Upper lobe of right lung (tissue), 1 donor: Measurements from ENCODE around the gene SLC9A9. TPM values are rescaled to one million over a fixed set of nuclear protein-coding genes. Genes with fewer than 3 reads are reported as not detected.
A peak's percentile ranks its signal among the peaks of the same experiment; 100 is the strongest.

ENCODE experiments used
- ATAC-seq: fragments of 200-7000 bp; cut with Tn5 transposase; one replicate; pipeline ENCODE4 v1.9.1; 2020; ENCODE audit warnings: mild to moderate bottlenecking, moderate library complexity
- DNase-seq: peaks from one replicate; pipeline ENCODE4 v3.0.0-alpha.2; 2020
- H3K27ac ChIP-seq: fragments of 200-600 bp; one replicate; pipeline ENCODE4 v1.8.0; 2022
- H3K27me3 ChIP-seq: fragments of 200-600 bp; one replicate; pipeline ENCODE4 v1.8.0; 2022; ENCODE audit warnings: mild to moderate bottlenecking
- H3K36me3 ChIP-seq: fragments of 200-600 bp; one replicate; pipeline ENCODE4 v1.8.0; 2022
- H3K4me1 ChIP-seq: fragments of 200-600 bp; one replicate; pipeline ENCODE4 v1.8.0; 2022
- H3K4me3 ChIP-seq: fragments of 200-600 bp; one replicate; pipeline ENCODE4 v1.8.0; 2022; ENCODE audit warnings: mild to moderate bottlenecking
- H3K9me3 ChIP-seq: fragments of 200-600 bp; one replicate; pipeline ENCODE4 v1.8.0; 2022
- CTCF ChIP-seq: fragments of 200-600 bp; IDR thresholded peaks from one replicate; pipeline ENCODE4 v1.8.0; 2022; ENCODE audit warnings: antibody characterized with exemption
- intact Hi-C: fragments of 100-400 bp; cut with DNase I; formaldehyde crosslinking; loops from one replicate; pipeline ENCODE4 v1.11.0; 2022
- total RNA-seq: library from RNA; stranded (reverse); fragmentation: NEBNext Ultra II Directional; extraction: Animal tissue kit (Norgen Biotek cat#: 25700); gene quantifications from one replicate; pipeline ENCODE4 v1.2.1, GENCODE V29; 2021
- donor health status: DM: no; HTN: yes; CAD: no; lungs with severe emphysema.

Gene SLC9A9
- total RNA-seq, 1 donor from 2014 or later = 13.3 TPM

GRCh38 chr3:143410259-143410658 is 438.0 kb downstream of the SLC9A9 start:
- ATAC-seq (peak; percentile 28), DNase-seq (no peak)
- Histone ChIP-seq H3K27ac (no peak overlapping the region), H3K9me3 (no peaks in the 10 kb centered on the region), H3K36me3 (no peaks in the 10 kb centered on the region), H3K4me1 (no peaks in the 10 kb centered on the region), H3K4me3 (no peak overlapping the region), H3K27me3 (no peaks in the 10 kb centered on the region)
- TF ChIP-seq CTCF = no peak
- intact Hi-C loops = no loop called here

GRCh38 chr3:143408771-143409170 is 439.5 kb downstream of the SLC9A9 start:
- no peak for TF ChIP-seq CTCF
- H3K27me3 ChIP-seq = no peaks in the 10 kb centered on the region
- H3K36me3 ChIP-seq = no peaks in the 10 kb centered on the region
- no peak for ATAC-seq
- H3K27ac ChIP-seq = no peak overlapping the region
- H3K9me3 ChIP-seq = no peaks in the 10 kb centered on the region
- no peak for DNase-seq
- H3K4me1 ChIP-seq = no peaks in the 10 kb centered on the region
- intact Hi-C loops = no loop called here
- no peak overlapping the region for H3K4me3 ChIP-seq

GRCh38 chr3:143402602-143403001 is 445.7 kb downstream of the SLC9A9 start:
- DNase-seq = no peak
- H3K4me1 ChIP-seq = no peaks in the 10 kb centered on the region
- intact Hi-C loops = no loop called here
- no peak for TF ChIP-seq CTCF
- no peaks in the 10 kb centered on the region for H3K9me3 ChIP-seq
- no peaks in the 10 kb centered on the region for H3K36me3 ChIP-seq
- no peak overlapping the region for H3K27ac ChIP-seq
- ATAC-seq = no peak
- no peaks in the 10 kb centered on the region for H3K27me3 ChIP-seq
- no peak overlapping the region for H3K4me3 ChIP-seq

- Histone ChIP-seq H3K4me1 (no peaks in the 10 kb centered on the region), H3K36me3 (no peaks in the 10 kb centered on the region), H3K27ac (no peak overlapping the region), H3K4me3 (no peak overlapping the region), H3K27me3 (no peaks in the 10 kb centered on the region), H3K9me3 (peaks cover 3% of the 10 kb centered on the region)
- intact Hi-C loops = no loop called here
- DNase-seq (no peak), ATAC-seq (no peak)
- no peak for TF ChIP-seq CTCF
These were observed 451.5 kb downstream of the SLC9A9 start for GRCh38 chr3:143396790-143397189.

GRCh38 chr3:143389388-143389787 is 458.9 kb downstream of the SLC9A9 start:
- intact Hi-C loops = no loop called here

More at GRCh38 chr3:143389388-143389787, 458.9 kb downstream of the SLC9A9 start:
- no peaks in the 10 kb centered on the region for H3K9me3 ChIP-seq
- no peaks in the 10 kb centered on the region for H3K27me3 ChIP-seq
- H3K4me1 ChIP-seq = no peaks in the 10 kb centered on the region
- ATAC-seq = no peak
- no peak for TF ChIP-seq CTCF
- H3K36me3 ChIP-seq = no peaks in the 10 kb centered on the region
- H3K4me3 ChIP-seq = no peak overlapping the region
- no peak for DNase-seq
- no peak overlapping the region for H3K27ac ChIP-seq
